ENCODE data around the gene VAMP7.
"Not testable (repeated sequence)": the region's sequence is repeated elsewhere in the genome, so short reads cannot be mapped to it uniquely, and the experiment has no call there.

VAMP7 gene

GRCh38 chrX:155907661-155908060 is 26.5 kb downstream of the VAMP7 start:
- DNase-seq (ENCODE audit: low read depth): not testable (repeated sequence)

GRCh38 chrX:155923200-155923599 is 42.1 kb downstream of the VAMP7 start:
- no peak for DNase-seq (ENCODE audit: low read depth)

GRCh38 chrX:155930852-155931618 is 49.9 kb downstream of the VAMP7 start:
- not testable (repeated sequence) for DNase-seq (ENCODE audit: low read depth)

- DNase-seq (ENCODE audit: low read depth): no peak
Measured at GRCh38 chrX:155938132-155938531, 57.0 kb downstream of the VAMP7 start.

- no peak for DNase-seq (ENCODE audit: low read depth)
Measured at GRCh38 chrX:155949098-155949497, 68.0 kb downstream of the VAMP7 start.

- DNase-seq (ENCODE audit: low read depth): no peak
Measured at GRCh38 chrX:155951237-155951789, 70.2 kb downstream of the VAMP7 start.

- DNase-seq (ENCODE audit: low read depth): no peak
Measured at GRCh38 chrX:155953055-155953454, 71.9 kb downstream of the VAMP7 start.

GRCh38 chrX:155954793-155955192 is 73.6 kb downstream of the VAMP7 start:
- DNase-seq (ENCODE audit: low read depth): no peak

GRCh38 chrX:155956099-155956498 is 75.0 kb downstream of the VAMP7 start:
- DNase-seq (ENCODE audit: low read depth): no peak

GRCh38 chrX:155956649-155957048 is 75.5 kb downstream of the VAMP7 start:
- no peak for DNase-seq (ENCODE audit: low read depth)

- DNase-seq (ENCODE audit: low read depth): no peak
Measured at GRCh38 chrX:155957843-155958242, 76.7 kb downstream of the VAMP7 start.

GRCh38 chrX:155959018-155959587 is 78.0 kb downstream of the VAMP7 start:
- DNase-seq (ENCODE audit: low read depth): no peak

- DNase-seq (ENCODE audit: low read depth): no peak
Measured at GRCh38 chrX:155962906-155963305, 81.8 kb downstream of the VAMP7 start.

- DNase-seq (ENCODE audit: low read depth): no peak
Measured at GRCh38 chrX:155966876-155967275, 85.7 kb downstream of the VAMP7 start.

GRCh38 chrX:155967653-155968325 is 86.6 kb downstream of the VAMP7 start:
- no peak for DNase-seq (ENCODE audit: low read depth)

- no peak for DNase-seq (ENCODE audit: low read depth)
Measured at GRCh38 chrX:155968326-155968661, 87.1 kb downstream of the VAMP7 start.

GRCh38 chrX:155968791-155969190 is 87.6 kb downstream of the VAMP7 start:
- no peak for DNase-seq (ENCODE audit: low read depth)

- DNase-seq (ENCODE audit: low read depth): not testable (repeated sequence)
Measured at GRCh38 chrX:155971658-155972057, 90.5 kb downstream of the VAMP7 start.

GRCh38 chrX:155972241-155972640 is 91.1 kb downstream of the VAMP7 start:
- not testable (repeated sequence) for DNase-seq (ENCODE audit: low read depth)

GRCh38 chrX:155983326-155983725 is 102.2 kb downstream of the VAMP7 start:
- DNase-seq (ENCODE audit: low read depth): no peak

- DNase-seq (ENCODE audit: low read depth): no peak
Measured at GRCh38 chrX:155985208-155985607, 104.1 kb downstream of the VAMP7 start.

GRCh38 chrX:155986995-155987394 is 105.8 kb downstream of the VAMP7 start:
- not testable (repeated sequence) for DNase-seq (ENCODE audit: low read depth)

GRCh38 chrX:155988859-155989258 is 107.7 kb downstream of the VAMP7 start:
- no peak for DNase-seq (ENCODE audit: low read depth)

All from amniotic epithelial cell (primary cell).